Endothelial cell of umbilical vein (primary cell): ENCODE results near the gene PCDHGB7. TPM values are rescaled to one million over a fixed set of nuclear protein-coding genes. Genes with fewer than 3 reads are reported as not detected.

ENCODE experiments used
- BruUV-seq: library from RNA; stranded (reverse); fragments of 400-500 nt; replicated peaks from 2 replicates; lab custom pipeline; 2021; lab: Mats Ljungman, UMichigan
- CTCF ChIA-PET: fragments of 300-600, 350-600 bp; sonication (Branson Sonifier 250); formaldehyde crosslinking; loops from one replicate; lab custom pipeline; 2021; ENCODE audit warnings: antibody characterized with exemption, inconsistent platforms; lab: Charles Lee
- POLR2A ChIA-PET: fragments of 300-600, 350-600 bp; sonication (Branson Sonifier 250); formaldehyde crosslinking; loops from one replicate; lab custom pipeline; 2021; ENCODE audit warnings: antibody characterized with exemption, inconsistent platforms; lab: Charles Lee
- DNase-seq: peaks from one replicate; pipeline ENCODE4 v3.0.0-alpha.2; 2011; ENCODE audit warnings: low read depth, low spot score
- FAIRE-seq: peaks from 2 replicates; lab custom pipeline; 2011; peaks lifted over from hg19 to GRCh38; lab: Jason Lieb, UNC
- H2AFZ ChIP-seq: 2 replicates; pipeline ENCODE4 v1.6.0; 2012; ENCODE audit warnings: low read depth, low read length, control low read depth, inconsistent platforms
- H3K27ac ChIP-seq: 2 replicates; pipeline ENCODE4 v1.5.1; 2011; ENCODE audit warnings: low read depth, mild to moderate bottlenecking, control low read depth, low read length, moderate library complexity; ENCODE audit not compliant: insufficient read depth
- H3K27me3 ChIP-seq, 2 experiments: 2 replicates each; pipeline versions ENCODE4 v1.6.0 to v1.6.1; 2011; ENCODE audit warnings: low read length in 2 of 2, mixed read lengths in 1 of 2; ENCODE audit not compliant: control insufficient read depth in 2 of 2, insufficient read depth in 2 of 2
- H3K36me3 ChIP-seq, 2 experiments: 2 replicates in 1 of 2; 3 replicates in 1 of 2; pipeline ENCODE4 v1.5.1; 2011; ENCODE audit warnings: low read length in 2 of 2, mild to moderate bottlenecking in 1 of 2, moderate library complexity in 1 of 2; ENCODE audit not compliant: control insufficient read depth in 2 of 2, insufficient read depth in 2 of 2; ENCODE audit errors: extremely low read depth in 1 of 2
- H3K4me1 ChIP-seq: 3 replicates; pipeline ENCODE4 v1.5.1; 2011; ENCODE audit warnings: mild to moderate bottlenecking, low read length; ENCODE audit not compliant: control insufficient read depth, insufficient read depth; ENCODE audit errors: extremely low read depth
- H3K4me2 ChIP-seq: 2 replicates; pipeline ENCODE4 v1.6.1; 2011; ENCODE audit warnings: low read length, control low read depth, mixed read lengths; ENCODE audit not compliant: insufficient read depth
- H3K4me3 ChIP-seq, 3 experiments: fragments of 200-600 bp in 1 of 3; sonication (generic), shearing (Covaris generic) in 1 of 3; replicated peaks in 1 of 3; 2 replicates each; pipeline ENCODE4 v1.5.1; 2011 to 2016; ENCODE audit warnings: control low read depth in 3 of 3, low read length in 3 of 3, mild to moderate bottlenecking in 2 of 3, inconsistent platforms in 1 of 3, low read depth in 1 of 3, moderate library complexity in 1 of 3; ENCODE audit not compliant: insufficient read depth in 1 of 3
- H3K79me2 ChIP-seq: 2 replicates; pipeline ENCODE4 v1.6.0; 2012; ENCODE audit warnings: low read length, inconsistent platforms; ENCODE audit not compliant: control insufficient read depth, insufficient read depth
- H3K9ac ChIP-seq: replicated peaks from 2 replicates; pipeline ENCODE3; 2011; ENCODE audit warnings: low read length, control low read depth; ENCODE audit not compliant: insufficient read depth; ENCODE audit errors: extremely low read depth
- H3K9me1 ChIP-seq: replicated peaks from 3 replicates; pipeline ENCODE4 v1.6.0; 2011; ENCODE audit warnings: mild to moderate bottlenecking, low read length; ENCODE audit not compliant: control insufficient read depth, insufficient read depth; ENCODE audit errors: extremely low read depth
- H3K9me3 ChIP-seq: replicated peaks from 2 replicates; pipeline ENCODE4 v1.5.1; 2012; ENCODE audit warnings: low read length, inconsistent platforms; ENCODE audit not compliant: control insufficient read depth, insufficient read depth
- H4K20me1 ChIP-seq: replicated peaks from 2 replicates; pipeline ENCODE3; 2011; ENCODE audit warnings: mild to moderate bottlenecking, low read length; ENCODE audit not compliant: control insufficient read depth, insufficient read depth; ENCODE audit errors: extremely low read depth
- CTCF ChIP-seq, 2 donors: IDR thresholded peaks; 1 replicate in 1 of 2; 2 replicates in 1 of 2; pipeline ENCODE4 v1.5.1; 2011; ENCODE audit warnings: low read length in 2 of 2, mild to moderate bottlenecking in 2 of 2, moderate library complexity in 2 of 2, control low read depth in 1 of 2, inconsistent platforms in 1 of 2, low read depth in 1 of 2; ENCODE audit not compliant: insufficient read depth in 1 of 2; ENCODE audit errors: extremely low read depth in 1 of 2
- EZH2 ChIP-seq: IDR thresholded peaks from 2 replicates; pipeline ENCODE4 v1.6.1; 2012; ENCODE audit warnings: borderline replicate concordance, low read depth, mild to moderate bottlenecking, moderate library complexity, low read length, inconsistent platforms; ENCODE audit not compliant: severe bottlenecking
- FOS ChIP-seq: IDR thresholded peaks from 2 replicates; pipeline ENCODE4 v1.6.1; 2011; ENCODE audit warnings: mild to moderate bottlenecking, low read length, moderate library complexity, borderline replicate concordance; ENCODE audit not compliant: insufficient read depth
- GATA2 ChIP-seq: IDR thresholded peaks from 2 replicates; pipeline ENCODE4 v1.7.0; 2011; ENCODE audit warnings: low read depth, mild to moderate bottlenecking, moderate library complexity, mixed read lengths, low read length; ENCODE audit not compliant: insufficient read length, insufficient read depth
- JUN ChIP-seq: IDR thresholded peaks from 2 replicates; pipeline ENCODE4 v1.6.1; 2011; ENCODE audit warnings: borderline replicate concordance, low read depth; ENCODE audit not compliant: insufficient read length, insufficient read depth
- MAX ChIP-seq: IDR thresholded peaks from 2 replicates; pipeline ENCODE4 v1.6.1; 2011; ENCODE audit not compliant: insufficient read depth, insufficient read length
- MYC ChIP-seq: IDR thresholded peaks from one replicate; pipeline ENCODE4 v1.6.1; 2011; ENCODE audit warnings: mild to moderate bottlenecking, low read depth, low read length
- POLR2A ChIP-seq: IDR thresholded peaks from 2 replicates; pipeline ENCODE4 v1.6.1; 2012; ENCODE audit warnings: low read depth, mild to moderate bottlenecking, control low read depth, low read length
- POLR2AphosphoS5 ChIP-seq: IDR thresholded peaks from 2 replicates; pipeline ENCODE4 v1.6.1; 2012; ENCODE audit warnings: low read depth, mild to moderate bottlenecking, control low read depth, low read length, moderate library complexity; ENCODE audit not compliant: insufficient read depth
- dilution Hi-C: fragments of 300-500 bp; cut with MboI; formaldehyde crosslinking; loops from one replicate; pipeline ENCODE4 v1.15.0; 2019; ENCODE audit warnings: low sequenced_read_pairs; ENCODE audit not compliant: extremely low pct_ligation_motif_present
- intact Hi-C: fragments of 100-400 bp; cut with micrococcal nuclease; formaldehyde crosslinking; loops from one replicate; pipeline ENCODE4 v1.10.0; 2022
- polyA plus RNA-seq, 4 experiments: library from polyadenylated mRNA; depleted of rRNA in 3 of 4; stranded (reverse) in 3 of 4; unstranded in 1 of 4; fragments of >200 nt; gene quantifications; 2 replicates each; pipeline versions ENCODE4 v1.2.1 to v1.2.3, GENCODE V29; 2011 to 2012; ENCODE audit warnings: missing spikeins in 1 of 4
- total RNA-seq: library from RNA; stranded (reverse); gene quantifications from 2 replicates; pipeline ENCODE4 v1.2.3, GENCODE V29; 2021

Gene PCDHGB7
- total and polyA plus RNA-seq, 2 donors (not counting 3 experiments of a cell fraction or from before 2014, with no cell fraction given), result 6.5 to 13.0 TPM

- dilution Hi-C loops, result no loop called here
Observed at GRCh38 chr5:141427783-141428426, 10.4 kb downstream of the PCDHGB7 start.

More at GRCh38 chr5:141427783-141428426, 10.4 kb downstream of the PCDHGB7 start:
- Histone ChIP-seq H3K9me1 (no peaks in the 10 kb centered on the region), H3K9ac (no peak overlapping the region), H4K20me1 (no peaks in the 10 kb centered on the region), H3K36me3 (no peaks in the 10 kb centered on the region), H3K4me3 (no peak overlapping the region), H2AFZ (no peak overlapping the region), H3K4me1 (peaks cover 17% of the 10 kb centered on the region), H3K4me2 (no peak overlapping the region), H3K79me2 (no peaks in the 10 kb centered on the region), H3K9me3 (no peaks in the 10 kb centered on the region), H3K27ac (no peak overlapping the region), H3K27me3 (peaks cover 31 to 69% of the 10 kb centered on the region in 2 experiments)
- CTCF ChIA-PET, result interaction anchor here (1.4 to 6.3 kb wide), 6 partner anchors 20 to 139 kb away, joined by 4 to 308 read pairs (median 36); partner anchors contain the start of genes PCDHGB6 and PCDHGC3
- DNase-seq (no peak), FAIRE-seq (no peak)
- intact Hi-C loops, result no loop called here
- BruUV-seq, result no TSS peak
- TF ChIP-seq FOS (no peak), GATA2 (no peak), MYC (no peak), EZH2 (no peak), CTCF (IDR thresholded peaks at IDR 0.05; ENCODE audit: extremely low read depth in 1 of 2, insufficient read depth in 1 of 2, low read depth in 1 of 2, low read length in 2 of 2) (no peak), POLR2AphosphoS5 (no peak), MAX (no peak), POLR2A (no peak), JUN (no peak)
- POLR2A ChIA-PET, result no interaction called here
